22Rv1 (cell line): ENCODE data around the gene NRP2.

Experiments used
- CTCF ChIP-seq: fragments of 450-650 bp; IDR thresholded peaks from 2 replicates; pipeline ENCODE4 v1.5.1; 2017; ENCODE audit warnings: mild to moderate bottlenecking
- ZFX ChIP-seq: fragments of 450-650 bp; IDR thresholded peaks from 2 replicates; pipeline ENCODE4 v1.6.1; 2017; ENCODE audit warnings: antibody characterized with exemption, borderline replicate concordance

GRCh38 chr2:205768815-205769494 is 86.7 kb downstream of the NRP2 start:
- TF ChIP-seq CTCF (no peak), ZFX (no peak)
